ENCODE measurements around the gene FMN1. TPM values are rescaled to one million over a fixed set of nuclear protein-coding genes. Genes with fewer than 3 reads are reported as not detected.

The FMN1 gene
- total RNA-seq, 1 experiment from 2014 or later = 3.6 TPM

DNA sequence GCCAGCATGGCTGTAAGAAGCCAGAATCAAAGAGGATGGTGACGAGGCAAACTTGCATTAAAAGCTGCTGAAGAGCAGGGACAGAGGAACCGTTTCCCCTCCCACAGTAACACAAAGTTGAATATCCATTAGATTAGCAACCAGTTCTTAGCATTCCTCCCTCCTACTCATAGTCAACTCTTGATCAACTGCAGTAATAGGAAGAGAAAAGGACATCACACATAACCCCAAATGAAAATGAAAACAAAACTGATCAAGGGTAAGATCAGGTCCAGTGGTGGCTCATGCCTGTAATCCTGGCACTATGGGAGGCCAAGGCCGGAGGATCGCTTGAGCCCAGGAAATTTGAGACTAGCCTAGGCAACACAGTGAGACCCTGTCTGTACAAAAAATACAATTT, 311.6 kb downstream of the FMN1 start:
- DNase-seq (ENCODE audit: low spot score) = no peak

DNA sequence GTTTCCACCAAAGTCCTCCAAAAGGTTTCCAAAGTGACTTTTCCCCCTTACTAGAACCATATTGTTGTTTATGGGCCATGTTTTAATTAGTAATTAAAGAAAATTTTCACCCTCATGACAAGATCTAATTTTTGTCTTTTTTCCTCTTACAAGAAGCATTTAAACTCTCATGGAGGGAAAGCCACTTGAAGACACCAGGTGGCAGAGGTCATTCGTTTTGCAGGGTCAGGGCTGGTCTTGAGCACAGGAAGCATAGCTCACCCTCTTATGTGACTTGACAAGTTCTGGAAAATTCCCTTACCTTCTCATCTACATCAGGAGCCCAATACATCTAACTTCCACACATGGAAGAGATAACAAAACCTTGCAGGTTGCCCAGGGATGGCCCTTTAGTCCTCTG, 313.0 kb downstream of the FMN1 start:
- DNase-seq (ENCODE audit: low spot score) = no peak

DNA sequence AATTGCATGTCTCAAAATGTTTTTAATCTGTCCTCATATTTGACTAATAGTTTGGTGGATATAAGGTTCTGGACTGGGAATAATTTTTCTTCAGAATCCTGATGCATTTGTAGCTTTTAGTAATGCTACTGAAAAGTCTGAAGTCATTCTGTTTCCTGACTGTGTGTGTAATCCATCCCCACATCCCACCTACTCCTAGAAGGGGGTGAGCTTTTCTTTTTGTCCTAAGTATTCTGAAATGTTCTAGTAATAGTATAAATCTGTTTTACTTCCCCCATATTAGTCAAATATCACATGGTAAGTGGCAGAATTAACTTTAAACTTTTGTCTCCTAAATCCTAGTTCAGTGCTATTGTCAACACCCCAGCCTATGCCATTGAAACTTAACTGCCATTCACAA, 313.9 kb downstream of the FMN1 start:
- DNase-seq (ENCODE audit: low spot score) = no peak

DNA sequence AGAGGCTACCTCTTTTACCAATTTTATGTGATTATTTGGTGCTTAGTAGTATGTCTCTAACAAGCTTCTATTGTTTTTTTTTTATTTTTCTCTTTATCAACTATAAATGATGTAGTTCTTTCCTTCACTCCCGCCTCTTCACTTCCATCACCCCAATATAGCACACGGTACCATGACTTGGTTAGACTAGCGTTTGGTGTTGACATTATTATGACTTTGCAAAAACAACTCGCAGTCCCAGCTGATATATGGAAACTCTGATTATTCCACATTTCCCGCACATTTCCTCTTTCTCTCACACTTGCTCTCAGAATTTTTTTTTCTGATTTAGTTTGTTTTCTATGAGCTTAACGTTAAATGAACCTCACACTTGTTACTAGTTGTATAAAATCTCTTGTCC, 314.5 kb downstream of the FMN1 start:
- DNase-seq (ENCODE audit: low spot score) = no peak

DNA sequence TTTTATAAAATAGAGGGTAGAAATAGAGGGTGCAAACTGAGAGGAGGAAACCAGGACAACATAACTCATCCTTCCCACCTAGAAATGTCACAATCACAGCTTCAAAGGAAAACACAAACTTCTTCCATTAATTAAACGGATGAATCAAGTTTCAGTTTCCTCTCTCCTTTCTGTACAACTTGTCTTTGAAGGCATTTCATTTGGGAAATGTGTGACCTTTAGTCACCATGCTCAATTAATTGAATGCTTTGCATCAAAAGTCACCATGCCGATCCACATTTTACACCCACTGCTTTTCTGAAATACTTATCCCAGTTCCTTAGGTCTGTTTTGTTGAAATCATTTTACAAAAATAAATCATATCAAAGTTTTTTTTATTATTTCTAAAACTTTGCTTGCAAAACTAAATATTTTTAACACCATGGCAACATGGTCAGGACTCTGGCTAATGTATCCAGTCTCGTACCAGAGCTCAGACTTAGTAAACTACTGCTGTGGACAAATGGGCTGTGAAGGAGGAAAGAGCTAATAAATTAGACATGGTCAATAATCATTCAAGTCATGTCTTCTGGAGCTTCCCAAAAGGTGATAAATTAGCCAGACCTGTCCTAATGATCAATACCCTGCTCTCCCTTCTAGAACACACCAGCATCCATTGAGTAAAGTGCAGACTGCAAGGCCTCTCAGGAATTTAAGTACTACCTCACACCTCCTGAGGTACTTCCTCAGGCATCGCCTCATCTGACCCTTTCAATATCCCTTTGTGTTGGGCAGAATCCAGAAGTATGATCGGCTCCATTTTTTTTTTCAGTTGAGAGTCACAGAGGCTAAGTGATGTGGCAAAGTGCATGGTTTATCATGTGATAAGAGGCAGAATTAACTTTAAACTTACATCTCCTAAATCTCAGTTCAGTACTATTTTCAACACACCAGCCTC, 315.4 kb downstream of the FMN1 start:
- DNase-seq (ENCODE audit: low spot score) = no peak

DNA sequence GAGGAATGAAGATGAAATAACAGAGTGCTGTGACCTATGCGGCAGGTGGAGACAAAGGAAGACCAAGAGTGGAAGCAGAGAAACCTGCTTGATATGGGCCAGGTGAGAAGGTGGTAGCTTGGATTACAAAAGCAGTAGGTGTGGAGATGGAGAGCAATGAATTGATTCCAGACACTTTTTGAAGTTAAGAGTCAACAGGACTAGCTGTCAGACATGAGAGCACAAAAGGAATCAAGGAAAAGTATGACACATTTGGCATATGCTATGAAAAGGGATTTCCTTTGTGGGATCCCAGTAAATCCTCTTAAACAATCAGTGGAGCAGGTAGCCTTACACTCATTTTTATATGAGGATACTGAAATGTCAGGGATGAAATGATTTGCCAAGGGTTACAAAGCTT, 316.2 kb downstream of the FMN1 start:
- no peak for DNase-seq (ENCODE audit: low spot score)

DNA sequence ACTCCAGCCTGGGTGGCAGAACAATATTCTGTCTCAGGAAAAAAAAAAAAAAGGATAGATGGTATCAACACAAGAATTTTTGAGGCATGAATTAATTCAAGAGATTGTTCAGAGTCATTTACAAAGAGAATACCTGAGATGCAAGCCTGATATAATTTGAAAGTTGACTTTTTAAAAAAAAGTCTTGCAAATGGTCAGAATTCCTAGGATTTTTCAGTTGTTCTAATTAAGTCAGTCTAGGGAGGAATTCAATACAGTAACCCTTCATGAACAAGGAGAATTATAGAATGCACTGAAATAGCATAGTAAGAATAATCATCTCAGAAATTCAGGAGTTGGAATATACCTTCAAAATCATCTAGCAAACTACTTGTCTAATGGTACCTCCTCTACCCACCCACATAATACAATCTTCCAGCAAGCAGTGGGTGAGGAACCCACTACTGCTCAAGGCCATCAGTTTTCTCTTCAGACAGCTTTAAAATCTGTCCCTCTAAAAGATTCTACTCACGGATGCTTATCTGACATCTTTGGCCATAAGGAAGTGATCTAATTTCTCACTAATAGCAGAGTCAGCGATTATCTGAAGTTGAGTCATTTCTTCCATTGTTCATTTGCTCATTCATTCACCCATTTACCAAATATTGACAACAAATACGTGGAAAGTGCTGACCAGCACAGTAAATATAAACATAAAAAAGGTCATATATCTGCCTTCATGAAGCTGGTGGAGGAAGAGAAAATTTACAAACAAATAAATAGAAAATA, 317.1 kb downstream of the FMN1 start:
- no peak for DNase-seq (ENCODE audit: low spot score)

DNA sequence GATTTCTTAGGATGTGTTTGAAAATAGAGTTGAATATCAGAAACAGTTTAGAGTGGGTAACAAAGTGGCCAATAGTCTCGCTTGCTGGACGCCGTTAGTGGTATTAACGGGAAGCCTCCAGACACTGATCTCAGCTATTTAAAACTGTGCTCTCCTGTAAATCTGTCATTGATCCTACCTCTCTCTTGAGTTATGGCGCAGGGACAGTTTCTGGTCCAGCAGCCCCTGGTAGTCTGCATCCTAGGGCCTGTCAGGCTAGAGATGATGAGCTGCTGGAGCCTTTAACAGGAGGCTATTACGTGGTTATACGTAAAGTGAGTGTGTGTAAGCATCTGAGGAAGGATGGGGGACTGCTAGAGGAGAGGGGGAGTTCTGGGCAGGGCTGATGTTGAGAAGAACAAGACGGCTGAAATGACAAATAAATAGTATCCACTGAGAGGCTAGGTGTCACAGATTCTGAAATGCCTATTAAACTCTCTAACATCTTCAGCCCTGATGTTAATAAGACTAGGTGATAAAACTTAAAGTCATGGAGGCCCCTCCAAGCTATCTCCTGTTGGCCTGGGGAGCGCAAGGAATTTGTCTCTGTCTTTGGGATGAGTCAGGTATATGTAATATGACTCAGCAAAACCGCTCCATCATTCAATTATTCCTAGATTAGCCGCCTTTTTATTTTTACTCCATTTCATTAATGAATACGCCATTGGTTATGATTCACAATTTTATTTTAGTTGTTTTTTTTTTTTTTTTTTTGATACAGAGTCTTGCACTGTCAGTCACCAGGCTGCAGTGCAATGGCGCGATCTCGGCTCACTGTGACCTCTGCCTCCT, 321.0 kb downstream of the FMN1 start:
- DNase-seq (ENCODE audit: low spot score) = no peak

DNA sequence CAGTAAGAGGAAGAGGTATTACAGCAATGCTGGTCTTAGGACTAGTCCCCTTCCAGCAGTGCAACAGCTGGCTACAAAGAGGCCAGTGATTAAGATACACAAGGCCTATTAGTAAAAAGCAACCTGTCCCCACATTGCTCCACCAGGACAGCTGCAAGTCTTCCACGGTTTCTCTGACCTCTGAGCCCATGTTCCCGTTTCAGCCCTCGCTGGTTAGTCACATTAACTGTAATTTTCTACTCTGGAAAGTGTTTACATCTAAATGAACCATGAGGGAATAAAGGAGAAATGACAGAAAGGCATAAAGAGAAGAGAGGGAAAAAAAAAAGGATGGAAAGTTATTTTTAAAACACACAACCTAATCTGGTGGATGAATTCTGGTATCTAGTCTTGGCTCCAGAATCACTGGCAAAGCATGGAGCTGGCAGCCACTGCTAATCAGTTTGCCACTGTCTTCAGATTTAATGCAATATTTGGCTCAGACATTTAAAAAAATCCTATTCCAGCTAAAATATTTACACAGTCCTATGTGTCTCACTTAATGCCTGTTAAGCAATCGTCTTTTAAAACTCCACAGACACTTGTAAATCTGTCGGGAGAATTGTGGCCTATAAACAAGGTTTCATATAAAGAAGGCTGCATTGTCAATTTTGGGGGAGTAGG, 321.8 kb downstream of the FMN1 start:
- peak; percentile 68 for DNase-seq (ENCODE audit: low spot score)

DNA sequence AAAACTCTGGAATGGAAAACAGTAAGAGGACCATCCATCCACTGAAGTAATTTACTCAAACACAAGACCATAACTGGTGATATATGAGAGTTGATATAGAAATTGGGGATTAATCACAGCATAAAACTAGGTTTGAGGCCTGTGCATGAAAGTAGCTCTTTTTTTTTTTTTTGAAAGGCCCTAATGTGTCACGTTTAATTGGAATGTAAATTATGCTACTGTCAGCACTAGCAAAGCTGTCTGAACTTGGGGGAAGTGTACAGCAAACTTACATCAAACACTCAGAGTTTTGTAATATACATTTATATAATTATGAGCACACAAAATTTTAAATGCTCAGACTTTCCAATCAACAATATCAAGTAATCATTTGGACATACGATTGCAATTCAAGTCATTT, 322.6 kb downstream of the FMN1 start:
- DNase-seq (ENCODE audit: low spot score) = no peak

DNA sequence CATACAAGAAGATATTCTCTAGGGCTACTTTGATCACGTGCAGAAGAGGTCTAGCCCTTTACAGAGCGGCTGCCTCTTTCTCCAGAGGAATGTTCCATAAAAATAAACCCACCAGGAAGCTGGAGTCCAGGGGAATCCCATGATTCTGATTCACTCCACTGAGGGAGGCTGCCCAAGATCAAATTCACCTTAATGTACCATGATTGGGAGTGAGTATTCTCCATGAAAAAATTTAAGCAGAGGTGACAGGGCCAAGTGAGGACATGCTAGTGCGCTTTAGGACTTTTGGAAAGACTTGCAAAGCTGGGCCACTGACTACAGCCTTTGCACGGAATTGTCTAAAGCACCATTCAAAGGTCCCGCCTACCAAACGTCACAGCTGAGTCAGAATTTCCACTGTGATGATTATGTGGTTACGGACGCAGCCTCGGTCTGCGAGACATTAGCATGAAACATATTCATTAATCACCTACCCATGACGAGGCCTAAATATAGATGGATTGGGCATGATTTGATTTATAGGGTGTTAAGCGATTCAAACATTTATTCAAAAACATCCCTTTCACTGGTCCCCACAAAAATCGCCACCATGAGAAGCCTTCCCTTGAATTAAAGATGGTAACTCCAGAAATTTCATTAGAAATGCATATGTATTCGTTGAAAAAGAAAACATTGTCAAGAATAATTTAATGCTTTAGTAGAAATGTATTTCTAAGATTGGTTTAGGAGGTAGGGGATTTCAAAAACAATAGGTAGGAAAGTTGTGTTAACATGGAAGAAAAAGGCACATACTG, 324.1 kb downstream of the FMN1 start:
- DNase-seq (ENCODE audit: low spot score) = peak; percentile 96

DNA sequence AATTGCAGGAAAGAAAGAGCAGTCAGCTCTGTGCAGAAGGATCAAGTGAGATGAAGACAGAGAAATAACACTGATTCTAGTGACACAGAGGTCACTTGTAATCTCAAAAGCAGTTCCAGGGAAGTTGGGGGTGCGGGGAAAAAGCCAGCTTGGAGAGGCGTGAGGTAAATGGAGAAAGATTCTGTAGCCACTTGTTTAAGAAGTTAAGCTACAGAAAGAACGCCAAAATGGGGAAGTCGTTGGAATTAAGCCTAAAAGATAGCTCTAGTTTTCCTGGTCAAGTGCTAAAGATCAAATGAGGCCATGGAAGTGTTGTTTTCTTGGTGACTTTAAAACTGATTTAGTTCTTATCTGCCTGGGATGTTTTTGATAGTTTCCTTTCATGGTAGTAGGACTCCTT, 324.7 kb downstream of the FMN1 start:
- no peak for DNase-seq (ENCODE audit: low spot score)

DNA sequence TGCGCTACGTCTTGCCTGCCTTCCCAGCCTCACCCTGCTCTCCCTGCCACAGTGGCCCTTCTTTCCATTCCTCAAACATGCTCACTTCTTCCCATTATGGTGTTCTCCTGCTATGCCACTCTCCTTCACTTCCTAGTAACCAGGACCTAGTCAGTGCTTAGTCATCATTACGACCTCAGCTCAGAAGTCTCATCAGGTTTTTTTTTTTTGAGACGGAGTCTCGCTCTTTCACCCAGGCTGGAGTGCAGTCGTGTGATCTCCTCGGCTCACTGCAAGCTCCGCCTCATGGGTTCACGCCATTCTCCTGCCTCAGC, 327.2 kb downstream of the FMN1 start:
- DNase-seq (ENCODE audit: low spot score) = peak; percentile 96

DNA sequence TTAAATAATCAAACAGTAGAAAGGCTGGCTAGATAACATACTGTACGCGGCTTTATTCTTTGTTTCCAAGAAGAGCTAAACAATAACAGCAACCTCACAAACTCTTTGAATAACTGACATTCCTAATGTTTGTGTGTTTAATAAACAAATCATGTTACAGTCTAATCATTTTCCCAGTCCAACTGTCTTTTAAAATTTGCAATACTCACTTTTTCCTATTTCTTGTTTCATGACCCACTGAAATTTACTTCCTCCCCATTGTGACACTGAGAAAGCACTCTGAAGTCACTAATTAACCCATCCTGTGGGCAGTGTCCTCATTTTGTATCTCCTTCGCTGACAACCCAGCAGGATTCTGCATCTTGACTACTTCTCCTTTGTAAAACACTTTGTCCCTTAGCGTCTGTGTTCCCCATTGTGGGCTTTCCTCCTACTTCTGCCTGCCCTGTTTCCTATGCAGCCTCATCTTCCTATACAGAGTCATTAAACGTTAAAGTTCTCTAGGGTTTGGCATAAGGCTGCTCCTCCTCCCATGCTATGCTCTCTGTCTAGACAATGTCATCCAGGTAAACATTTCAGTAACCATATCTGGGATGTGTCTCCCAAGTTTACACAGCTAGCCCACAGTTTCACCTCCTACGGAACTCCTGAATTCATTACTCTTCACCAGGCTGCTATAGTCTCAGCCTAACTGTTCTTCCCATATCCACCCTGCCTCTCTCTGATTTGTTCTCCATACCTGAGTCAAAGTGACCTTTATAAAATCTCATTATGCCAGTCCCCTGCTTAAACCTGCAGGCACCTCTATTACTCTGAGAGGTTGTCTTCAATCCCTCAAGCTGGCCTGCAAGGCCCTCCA, 327.8 kb downstream of the FMN1 start:
- DNase-seq (ENCODE audit: low spot score) = peak; percentile 39

DNA sequence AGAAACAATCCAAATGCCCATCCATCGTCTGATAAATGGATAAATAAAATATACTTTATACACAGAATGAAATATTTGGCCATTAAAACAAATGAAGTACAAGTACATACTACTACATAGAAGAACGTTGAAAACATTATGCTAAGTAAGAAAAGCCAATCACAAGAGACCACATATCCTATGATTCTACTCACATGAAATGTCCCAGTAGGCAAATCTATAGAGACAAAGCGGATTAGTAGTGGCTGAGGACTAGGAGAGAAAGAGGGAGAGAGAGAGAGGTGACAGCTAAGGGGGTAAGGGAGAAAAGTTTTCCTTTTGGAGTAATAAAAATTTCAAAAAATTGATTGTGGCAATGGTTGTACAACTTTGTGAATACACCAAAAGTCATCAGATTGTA, 329.7 kb downstream of the FMN1 start:
- DNase-seq (ENCODE audit: low spot score) = no peak

DNA sequence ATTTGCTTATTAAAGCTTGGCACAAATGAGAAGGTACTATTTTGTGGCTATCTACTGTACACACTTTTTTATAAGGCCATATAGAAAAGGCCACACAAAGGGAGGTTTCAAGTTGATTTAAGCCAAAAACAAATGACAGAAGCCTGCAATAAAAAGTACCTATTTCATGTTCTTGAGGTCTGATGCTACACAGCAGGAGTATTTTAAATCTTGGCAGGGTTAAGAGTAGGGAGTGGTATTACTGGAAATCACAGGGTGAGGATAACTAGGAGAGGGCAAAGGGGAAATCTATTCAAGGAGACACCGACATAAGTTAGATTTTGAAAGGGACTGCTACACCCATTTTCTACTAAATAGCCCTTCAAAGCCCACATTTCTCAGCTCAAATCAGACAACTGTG, 330.5 kb downstream of the FMN1 start:
- peak; percentile 25 for DNase-seq (ENCODE audit: low spot score)

DNA sequence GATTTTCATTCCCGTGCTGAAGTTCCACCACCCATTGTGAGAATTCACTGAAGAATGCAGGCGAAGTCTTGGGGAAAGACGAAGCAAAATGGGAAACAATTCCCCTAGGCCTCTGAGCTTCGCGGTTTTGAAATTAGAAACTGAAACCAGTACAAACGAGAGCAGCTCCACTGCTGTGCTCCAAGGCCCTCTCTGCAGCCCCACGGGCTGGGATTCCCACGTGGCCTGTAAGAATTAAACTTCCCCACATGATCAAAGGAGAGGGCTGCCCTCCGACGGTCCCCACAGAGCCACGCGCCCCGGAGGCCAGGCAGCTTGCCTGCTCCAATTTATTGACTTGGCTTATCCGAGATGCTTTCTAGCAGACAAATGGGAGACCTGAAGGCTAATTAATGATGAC, 332.8 kb downstream of the FMN1 start:
- DNase-seq (ENCODE audit: low spot score) = peak; percentile 46

DNA sequence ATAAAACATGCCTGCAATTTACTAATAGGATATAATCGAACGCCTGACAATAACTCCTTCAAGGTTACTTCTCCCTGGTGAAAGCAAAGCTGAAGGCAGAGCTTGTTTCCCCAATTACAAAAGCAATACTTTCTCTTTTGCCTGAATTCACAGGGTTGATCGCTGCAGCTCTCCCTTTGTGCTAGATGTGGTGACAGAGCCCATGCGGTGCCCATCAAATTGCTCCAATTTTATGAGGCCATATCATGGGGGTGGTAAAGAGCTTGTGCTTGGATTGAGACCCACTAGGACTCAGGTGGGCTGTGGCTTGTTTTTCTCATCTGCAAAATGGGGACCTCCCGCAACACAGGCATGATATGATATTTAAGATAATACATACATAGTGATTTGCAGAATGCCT, 333.3 kb downstream of the FMN1 start:
- no peak for DNase-seq (ENCODE audit: low spot score)

DNA sequence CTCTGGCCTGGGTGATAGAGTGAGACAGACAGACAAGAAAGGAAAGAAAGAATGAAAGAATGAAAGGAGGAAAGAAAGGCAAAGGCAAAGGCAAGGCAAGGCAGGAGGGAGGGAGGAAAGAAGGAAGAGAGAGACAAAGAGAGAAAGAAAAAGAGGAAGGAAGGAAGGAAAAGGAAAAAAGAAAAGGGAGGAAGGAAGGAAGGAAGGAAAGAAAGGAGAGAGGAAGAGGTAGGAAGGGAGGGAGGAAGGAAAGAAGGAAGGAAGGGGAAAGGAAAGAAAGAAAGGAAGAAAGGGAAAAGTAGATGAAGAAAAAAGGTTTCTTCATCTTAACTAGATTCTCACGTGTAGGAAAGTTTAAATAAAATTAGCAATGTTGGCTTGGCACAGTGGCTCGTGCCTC, 334.5 kb downstream of the FMN1 start:
- no peak for DNase-seq (ENCODE audit: low spot score)

DNA sequence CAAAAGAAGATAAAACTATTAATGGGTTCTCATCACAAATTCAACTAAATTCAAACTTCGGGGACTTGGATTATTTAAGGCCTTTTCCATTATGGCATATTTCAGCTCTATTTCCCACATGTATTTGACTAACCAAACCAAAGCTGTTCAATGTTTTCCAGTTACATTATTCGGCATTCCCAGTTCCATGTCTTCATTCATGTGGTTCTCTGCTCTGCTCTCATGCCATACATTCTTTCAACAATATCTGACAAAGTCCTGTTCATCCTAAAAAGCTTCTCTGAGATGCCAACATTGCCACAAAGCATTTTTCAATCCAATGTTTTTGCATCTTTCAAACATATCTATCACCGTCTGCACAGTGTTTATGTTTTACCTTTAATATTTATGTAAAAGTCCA, 335.3 kb downstream of the FMN1 start:
- no peak for DNase-seq (ENCODE audit: low spot score)
